GM12864 (cell line): ENCODE results near the gene TSSK2.

ENCODE experiments used
- DNase-seq: peaks from one replicate; pipeline ENCODE4 v3.0.0-alpha.2; 2011; ENCODE audit warnings: low read depth
- H3K4me3 ChIP-seq: 2 replicates; pipeline ENCODE4 v1.5.1; 2011; ENCODE audit warnings: mild to moderate bottlenecking, low read depth, low read length, control low read depth
- TF ChIP-seq, protein P1 (sequence below): IDR thresholded peaks from 2 replicates; pipeline ENCODE4 v1.5.1; 2011; ENCODE audit warnings: low read depth, mild to moderate bottlenecking, moderate library complexity, low read length, control low read depth, inconsistent platforms; ENCODE audit errors: missing control alignments

Gene TSSK2

DNA sequence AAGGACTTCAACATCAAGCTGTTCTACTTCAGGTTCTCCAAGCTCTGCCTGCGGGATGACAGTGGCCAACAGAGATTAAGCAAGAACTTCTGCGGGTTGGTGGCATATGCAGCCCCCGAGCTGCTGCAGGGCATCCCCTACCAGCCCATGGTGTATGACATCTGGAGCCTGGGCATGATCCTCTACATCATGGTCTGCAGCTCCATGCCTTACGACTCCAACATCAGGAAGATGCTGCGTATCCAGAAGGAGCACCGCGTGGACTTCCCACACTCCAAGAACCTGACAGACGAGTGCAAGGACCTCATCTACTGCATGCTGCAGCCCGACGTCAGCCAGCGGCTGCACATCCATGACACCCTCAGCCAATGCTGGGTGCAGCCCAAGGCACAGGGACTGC lies 6.1 kb upstream of the TSSK2 start:
- H3K4me3 ChIP-seq: no peak overlapping the region
- DNase-seq: no peak
- TF ChIP-seq, protein P1, sequence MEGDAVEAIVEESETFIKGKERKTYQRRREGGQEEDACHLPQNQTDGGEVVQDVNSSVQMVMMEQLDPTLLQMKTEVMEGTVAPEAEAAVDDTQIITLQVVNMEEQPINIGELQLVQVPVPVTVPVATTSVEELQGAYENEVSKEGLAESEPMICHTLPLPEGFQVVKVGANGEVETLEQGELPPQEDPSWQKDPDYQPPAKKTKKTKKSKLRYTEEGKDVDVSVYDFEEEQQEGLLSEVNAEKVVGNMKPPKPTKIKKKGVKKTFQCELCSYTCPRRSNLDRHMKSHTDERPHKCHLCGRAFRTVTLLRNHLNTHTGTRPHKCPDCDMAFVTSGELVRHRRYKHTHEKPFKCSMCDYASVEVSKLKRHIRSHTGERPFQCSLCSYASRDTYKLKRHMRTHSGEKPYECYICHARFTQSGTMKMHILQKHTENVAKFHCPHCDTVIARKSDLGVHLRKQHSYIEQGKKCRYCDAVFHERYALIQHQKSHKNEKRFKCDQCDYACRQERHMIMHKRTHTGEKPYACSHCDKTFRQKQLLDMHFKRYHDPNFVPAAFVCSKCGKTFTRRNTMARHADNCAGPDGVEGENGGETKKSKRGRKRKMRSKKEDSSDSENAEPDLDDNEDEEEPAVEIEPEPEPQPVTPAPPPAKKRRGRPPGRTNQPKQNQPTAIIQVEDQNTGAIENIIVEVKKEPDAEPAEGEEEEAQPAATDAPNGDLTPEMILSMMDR: no peak

DNA sequence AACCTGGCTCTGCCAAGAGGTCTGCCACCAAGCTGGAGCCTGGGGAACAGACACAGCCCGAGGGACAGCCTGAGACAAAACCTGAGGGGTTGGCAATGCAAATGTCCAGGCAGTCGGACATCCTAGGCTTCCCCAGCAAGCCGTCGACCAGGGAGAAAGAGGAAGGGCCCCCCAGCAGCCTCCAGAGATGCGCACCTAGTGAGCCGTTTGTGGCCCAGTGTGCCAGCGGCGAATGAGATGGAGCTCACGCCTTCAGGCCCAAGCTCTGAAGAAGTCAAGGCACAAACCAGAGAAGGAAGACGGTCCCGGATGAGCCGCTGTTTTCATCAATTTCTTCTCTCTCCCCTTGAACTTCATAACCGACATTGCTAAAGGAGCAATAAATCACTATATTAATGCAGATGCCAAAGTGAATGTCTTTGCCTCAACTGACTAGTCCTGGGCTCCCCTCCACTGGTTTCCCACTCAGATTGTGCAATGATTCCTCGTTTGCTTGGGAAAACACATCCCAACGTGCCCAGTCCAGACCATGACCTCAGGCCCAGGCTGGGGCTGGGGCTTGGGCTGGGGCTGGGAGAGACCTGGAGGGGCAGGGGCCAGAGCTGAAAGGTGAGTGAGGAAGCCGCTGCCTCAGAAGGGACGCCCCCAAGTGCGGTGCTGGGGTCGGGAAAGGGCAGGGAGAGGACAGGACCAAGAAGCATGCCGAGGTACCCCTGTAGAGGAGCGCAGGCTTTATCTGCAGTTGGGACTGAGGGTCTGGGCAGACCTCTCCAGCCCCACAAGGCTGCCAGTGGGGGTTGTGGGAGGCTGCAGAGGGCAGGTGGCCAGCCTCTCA lies 5.4 kb upstream of the TSSK2 start:
- no peak for DNase-seq
- H3K4me3 ChIP-seq: no peak overlapping the region
- TF ChIP-seq, protein P1: no peak

DNA sequence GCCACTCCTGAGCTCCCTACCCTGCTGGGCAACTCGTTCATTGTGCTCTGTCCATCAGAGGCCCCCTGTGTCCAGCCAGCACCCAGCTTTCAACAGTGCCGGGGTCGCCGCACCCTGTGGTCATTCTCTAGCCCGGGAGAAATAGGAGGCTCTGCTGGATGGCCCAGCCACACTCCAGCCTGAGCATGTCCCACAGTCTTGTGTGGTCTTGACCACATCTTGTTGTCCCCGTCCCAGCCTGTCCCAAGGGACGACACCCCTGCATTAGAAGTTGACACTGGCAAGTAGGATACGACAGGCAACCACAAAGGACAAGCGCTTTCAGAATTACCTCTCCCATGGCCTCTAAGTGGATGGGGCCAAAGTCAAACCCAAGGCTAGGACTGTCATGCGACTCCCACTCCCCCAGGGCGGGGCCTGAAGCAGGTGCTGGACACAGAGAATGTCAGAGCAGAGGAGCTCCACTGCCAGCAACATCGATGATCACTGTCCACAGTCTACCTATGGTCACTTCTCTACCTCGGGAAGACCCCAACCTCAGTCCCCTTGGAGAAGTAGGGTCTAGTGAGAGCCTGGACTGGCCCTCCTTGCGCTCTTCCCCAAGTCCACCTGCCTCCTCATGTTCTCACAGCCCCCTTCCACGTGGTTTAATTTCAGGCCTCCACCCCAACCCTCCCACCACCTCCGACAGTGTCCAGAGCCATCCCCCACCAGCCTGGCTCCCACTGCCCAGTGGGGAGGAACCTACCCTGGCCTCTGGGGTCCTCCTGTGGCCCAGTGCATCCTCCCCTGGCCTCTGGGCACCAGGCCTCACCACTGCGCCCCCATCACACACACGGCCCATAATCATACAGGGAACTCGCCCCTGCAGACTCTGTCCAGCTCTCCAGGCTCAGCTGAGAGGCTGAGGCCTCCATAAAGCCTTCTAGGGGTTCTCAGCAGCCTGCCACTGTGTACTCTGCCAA lies 4.5 kb upstream of the TSSK2 start:
- DNase-seq: no peak
- H3K4me3 ChIP-seq: no peak overlapping the region
- TF ChIP-seq, protein P1: no peak

DNA sequence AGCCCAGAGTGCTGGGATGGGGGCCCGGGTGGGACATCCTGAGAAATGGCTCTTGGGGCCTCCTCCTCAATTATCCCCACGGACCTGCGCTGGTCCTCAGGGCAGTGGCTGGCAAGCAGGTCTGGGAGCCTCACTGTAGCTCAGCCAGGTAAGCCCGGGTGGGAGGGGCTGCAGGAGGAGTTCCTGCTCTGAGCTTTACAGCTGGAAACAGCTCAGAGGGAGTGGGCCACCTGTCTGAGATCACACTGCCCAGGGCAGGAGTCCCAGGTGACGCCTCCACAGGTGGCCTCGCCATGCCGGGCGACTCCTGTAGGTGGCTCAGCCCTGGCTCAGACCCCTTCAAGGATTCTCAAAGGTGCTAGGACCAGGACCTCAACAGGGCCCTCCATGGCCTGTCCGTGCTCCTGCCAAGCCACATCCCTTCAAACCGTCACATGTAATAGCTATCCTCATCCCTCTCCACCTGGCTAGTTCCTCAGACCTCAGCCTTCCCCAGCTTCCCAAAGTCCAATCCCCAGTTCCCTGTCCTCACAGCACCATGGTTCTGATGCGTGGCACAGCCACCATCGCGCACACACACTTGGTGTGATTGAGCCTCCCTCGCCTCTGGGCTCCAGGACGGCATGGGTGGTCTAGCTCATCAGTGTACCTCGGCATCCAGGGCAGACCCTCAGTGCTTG lies 3.6 kb upstream of the TSSK2 start:
- TF ChIP-seq, protein P1: no peak
- H3K4me3 ChIP-seq: no peak overlapping the region
- DNase-seq: no peak

DNA sequence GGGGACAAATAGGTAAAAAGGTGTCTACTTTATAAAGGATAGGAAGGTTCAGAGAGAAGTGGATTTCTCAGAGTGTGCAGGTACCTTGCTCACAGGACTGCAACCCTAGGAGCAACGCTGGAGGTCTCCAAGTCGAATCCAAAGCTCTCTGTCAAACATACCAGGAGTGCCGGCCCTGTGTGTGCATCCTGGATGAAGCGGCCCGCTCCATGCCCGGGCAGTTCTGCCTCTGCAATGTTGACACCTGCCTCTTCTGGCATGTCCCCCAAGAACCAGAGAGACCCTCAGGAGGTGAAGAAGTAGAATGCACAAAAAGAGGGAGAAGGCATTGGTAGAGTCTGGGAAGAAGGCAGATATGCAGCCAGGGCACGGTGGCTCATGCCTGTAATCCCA lies 3.1 kb upstream of the TSSK2 start:
- no peak overlapping the region for H3K4me3 ChIP-seq
- TF ChIP-seq, protein P1: no peak
- DNase-seq: no peak

DNA sequence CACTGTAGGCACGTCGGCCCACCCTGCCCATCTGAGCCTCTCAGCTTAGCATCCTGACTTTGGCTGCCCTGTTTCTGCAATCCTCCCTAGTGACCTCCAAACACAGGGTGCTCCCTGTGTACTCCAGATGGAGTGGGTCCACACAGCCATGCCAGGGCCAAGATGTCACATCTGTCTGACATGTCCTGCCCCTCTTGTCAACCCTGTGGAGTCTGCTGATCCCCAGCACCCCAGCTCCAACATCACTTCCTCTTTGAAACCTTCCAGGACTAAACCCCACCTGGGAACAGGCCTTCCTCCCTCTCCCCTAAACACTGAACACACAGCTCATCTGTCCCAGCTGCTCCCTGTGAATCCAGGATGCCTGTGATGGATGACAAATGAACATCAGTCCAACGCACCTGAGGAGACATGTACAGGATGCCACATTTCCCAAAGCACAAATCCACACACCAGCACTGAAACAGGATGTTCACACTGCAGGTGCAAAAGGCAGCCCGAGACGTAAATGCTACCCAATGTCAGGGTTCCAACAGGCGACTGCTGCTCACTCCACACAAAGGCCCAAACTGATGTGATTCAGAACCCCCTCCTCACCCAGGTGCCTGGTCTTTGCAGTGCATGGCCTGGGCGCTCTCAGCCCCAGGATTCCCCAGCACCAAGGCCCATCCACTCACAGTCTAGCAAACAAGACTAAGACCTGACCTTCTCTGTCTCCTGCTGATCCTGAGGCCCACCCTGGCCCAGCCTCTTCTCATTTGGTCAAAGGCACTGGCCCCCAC lies 2.0 kb upstream of the TSSK2 start:
- TF ChIP-seq, protein P1: no peak
- DNase-seq: no peak
- H3K4me3 ChIP-seq: no peak overlapping the region
